Measurements from ENCODE around the gene MCHR1.
A peak's percentile ranks its signal among the peaks of the same experiment; 100 is the strongest.

MCHR1 gene

DNA sequence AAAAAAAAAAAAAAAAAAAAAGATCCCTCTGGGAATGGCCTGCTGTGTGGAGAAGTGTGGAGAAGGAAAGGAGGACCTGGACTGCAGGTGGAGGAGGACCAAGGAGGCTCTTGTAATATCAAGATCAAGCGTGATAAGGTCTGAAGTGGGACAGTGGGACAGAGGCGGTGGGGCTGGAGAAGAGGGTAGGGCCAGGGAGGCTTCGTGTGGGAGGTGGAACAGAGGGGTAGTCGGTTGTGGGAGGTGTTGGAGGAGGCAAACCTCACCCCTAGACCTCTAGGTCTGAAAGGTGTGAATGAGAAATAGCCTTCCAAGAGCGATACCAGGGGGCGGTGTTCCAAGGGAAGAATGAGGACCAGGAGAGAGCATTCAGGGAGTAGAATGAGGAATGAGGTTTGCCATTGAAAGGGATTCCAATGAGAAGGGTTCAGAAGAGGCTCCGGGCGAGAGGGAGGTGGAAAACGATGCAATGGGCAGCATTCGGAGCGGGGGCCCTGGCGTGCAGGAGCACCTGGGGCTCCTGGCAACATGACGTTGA, 44.2 kb downstream of the MCHR1 start:
- WGBS (ENCODE audit: extremely low coverage, insufficient coverage, low lambda C conversion rate) = no CpG with 5 or more reads among the region's 13 CpGs
- H2BK120ac ChIP-seq (ENCODE audit: low read depth, low read length) = no peak overlapping the region
- no peak overlapping the region for H3K9ac ChIP-seq (ENCODE audit: low read length)
- no peak overlapping the region for H3K18ac ChIP-seq (ENCODE audit: low read length)
- DNase-seq = peak; percentile 53
- no peak overlapping the region for H2BK15ac ChIP-seq (replicated peaks; ENCODE audit: low read depth)
- H3K4ac ChIP-seq (ENCODE audit: low read depth, low read length) = no peak overlapping the region
- no peak overlapping the region for H3K4me2 ChIP-seq (ENCODE audit: low read length)
- H3K36me3 ChIP-seq (ENCODE audit: control insufficient read depth, insufficient read depth, low read length) = no peaks in the 10 kb centered on the region
- H3K27ac ChIP-seq (ENCODE audit: low read depth, low read length) = no peak overlapping the region
- no peak overlapping the region for H4K5ac ChIP-seq (ENCODE audit: low read length)
- H4K8ac ChIP-seq (ENCODE audit: low read depth, low read length) = no peak overlapping the region
- H3K27me3 ChIP-seq (ENCODE audit: insufficient read depth, low read length, poor library complexity) = no peaks in the 10 kb centered on the region
- H3K23ac ChIP-seq (ENCODE audit: low read length) = no peak overlapping the region
- H2AK5ac ChIP-seq (ENCODE audit: low read length) = peak overlapping the region; percentile 78
- H3K79me2 ChIP-seq (ENCODE audit: control insufficient read depth, insufficient read depth, low read length) = no peaks in the 10 kb centered on the region
- H3K79me1 ChIP-seq (ENCODE audit: low read length) = no peaks in the 10 kb centered on the region
- peaks cover 7% of the 10 kb centered on the region for H3K4me1 ChIP-seq (ENCODE audit: control insufficient read depth, low read depth, low read length)
- H2BK5ac ChIP-seq (ENCODE audit: low read length) = no peak overlapping the region
- no peak overlapping the region for H3K4me3 ChIP-seq (ENCODE audit: low read length)
- H3K56ac ChIP-seq (ENCODE audit: low read length) = peak overlapping the region; percentile 34

DNA sequence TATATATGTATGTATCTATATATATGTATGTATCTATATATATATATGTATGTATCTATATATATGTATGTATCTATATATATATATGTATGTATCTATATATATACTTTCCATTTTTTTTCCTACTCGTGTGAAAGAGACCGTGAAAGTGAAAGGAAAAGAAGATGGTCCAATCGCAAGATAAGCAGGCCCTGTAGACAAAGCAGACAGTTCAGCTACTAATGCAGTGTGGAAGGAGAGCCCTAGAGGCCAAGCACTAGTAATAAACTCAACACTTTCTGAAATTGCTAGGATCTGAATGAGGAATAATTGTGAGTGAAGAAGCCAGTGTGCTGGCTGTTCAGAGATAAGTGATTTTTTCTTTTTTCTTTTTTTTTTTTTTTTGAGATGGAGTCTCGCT, 47.2 kb downstream of the MCHR1 start:
- WGBS (ENCODE audit: extremely low coverage, insufficient coverage, low lambda C conversion rate) = no CpG with 5 or more reads among the region's 4 CpGs
- Histone ChIP-seq H3K4me3 (ENCODE audit: low read length) (no peak overlapping the region), H2BK5ac (ENCODE audit: low read length) (no peak overlapping the region), H3K79me2 (ENCODE audit: control insufficient read depth, insufficient read depth, low read length) (no peaks in the 10 kb centered on the region), H3K27ac (ENCODE audit: low read depth, low read length) (no peak overlapping the region), H3K4ac (ENCODE audit: low read depth, low read length) (no peak overlapping the region), H2BK15ac (replicated peaks; ENCODE audit: low read depth) (no peak overlapping the region), H3K4me1 (ENCODE audit: control insufficient read depth, low read depth, low read length) (peaks cover 2% of the 10 kb centered on the region), H3K9ac (ENCODE audit: low read length) (no peak overlapping the region), H3K36me3 (ENCODE audit: control insufficient read depth, insufficient read depth, low read length) (no peaks in the 10 kb centered on the region), H3K79me1 (ENCODE audit: low read length) (no peaks in the 10 kb centered on the region), H2AK5ac (ENCODE audit: low read length) (no peak overlapping the region), H4K8ac (ENCODE audit: low read depth, low read length) (no peak overlapping the region), H3K23ac (ENCODE audit: low read length) (no peak overlapping the region), H3K27me3 (ENCODE audit: insufficient read depth, low read length, poor library complexity) (no peaks in the 10 kb centered on the region), H4K5ac (ENCODE audit: low read length) (no peak overlapping the region), H3K4me2 (ENCODE audit: low read length) (no peak overlapping the region), H2BK120ac (ENCODE audit: low read depth, low read length) (no peak overlapping the region), H3K56ac (ENCODE audit: low read length) (no peak overlapping the region), H3K18ac (ENCODE audit: low read length) (no peak overlapping the region)
- DNase-seq = no peak

DNA sequence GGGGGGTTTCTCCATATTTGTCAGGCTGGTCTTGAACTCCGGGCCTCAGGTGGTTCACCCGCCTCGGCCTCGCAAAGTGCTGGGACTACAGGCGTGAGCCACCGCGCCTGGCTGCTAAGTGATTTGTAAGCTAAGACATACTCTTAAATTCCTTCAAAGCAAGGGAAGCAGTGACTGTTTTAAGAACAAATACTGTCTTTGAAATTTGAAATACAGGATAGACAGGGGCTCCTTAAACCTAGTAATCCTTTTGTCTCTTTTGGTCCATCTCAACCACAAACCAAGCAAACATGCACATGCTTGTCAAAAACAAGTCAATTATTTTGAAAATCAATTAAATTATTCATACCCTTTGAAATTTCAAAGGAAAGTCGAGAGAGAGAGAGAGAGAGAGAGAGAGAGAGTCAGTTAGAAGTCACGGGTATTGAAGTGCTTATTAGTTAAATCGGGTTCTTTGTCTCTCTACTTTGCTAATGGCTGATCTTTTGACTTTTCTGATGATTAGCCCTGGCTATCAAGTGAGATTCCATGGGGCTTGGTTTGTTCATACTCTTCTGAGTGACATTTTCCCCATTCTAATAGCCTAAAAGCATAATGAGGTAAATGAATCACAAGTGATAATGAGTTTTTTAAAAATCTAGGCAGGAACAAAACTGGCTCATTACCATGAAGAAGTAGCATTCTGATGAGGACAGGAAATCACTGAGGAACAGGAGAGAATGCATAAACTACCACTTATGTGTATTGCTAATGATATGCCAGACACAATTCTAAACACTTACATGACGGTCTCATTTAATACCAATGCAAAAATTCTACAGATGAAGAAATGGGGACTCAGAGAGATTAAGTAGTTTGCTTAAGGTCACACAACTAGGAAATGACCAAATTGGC, 48.0 kb downstream of the MCHR1 start:
- H3K4ac ChIP-seq (ENCODE audit: low read depth, low read length) = no peak overlapping the region
- no peak overlapping the region for H3K4me3 ChIP-seq (ENCODE audit: low read length)
- H2BK120ac ChIP-seq (ENCODE audit: low read depth, low read length) = no peak overlapping the region
- no peak overlapping the region for H3K56ac ChIP-seq (ENCODE audit: low read length)
- H4K8ac ChIP-seq (ENCODE audit: low read depth, low read length) = no peak overlapping the region
- no peak overlapping the region for H2AK5ac ChIP-seq (ENCODE audit: low read length)
- peaks cover 2% of the 10 kb centered on the region for H3K4me1 ChIP-seq (ENCODE audit: control insufficient read depth, low read depth, low read length)
- H3K36me3 ChIP-seq (ENCODE audit: control insufficient read depth, insufficient read depth, low read length) = no peaks in the 10 kb centered on the region
- peak; percentile 51 for DNase-seq
- H3K4me2 ChIP-seq (ENCODE audit: low read length) = no peak overlapping the region
- no peak overlapping the region for H2BK5ac ChIP-seq (ENCODE audit: low read length)
- WGBS (ENCODE audit: extremely low coverage, insufficient coverage, low lambda C conversion rate) = no CpG with 5 or more reads among the region's 11 CpGs
- no peak overlapping the region for H3K23ac ChIP-seq (ENCODE audit: low read length)
- H4K5ac ChIP-seq (ENCODE audit: low read length) = no peak overlapping the region
- no peak overlapping the region for H2BK15ac ChIP-seq (replicated peaks; ENCODE audit: low read depth)
- H3K79me2 ChIP-seq (ENCODE audit: control insufficient read depth, insufficient read depth, low read length) = no peaks in the 10 kb centered on the region
- H3K27ac ChIP-seq (ENCODE audit: low read depth, low read length) = no peak overlapping the region
- H3K27me3 ChIP-seq (ENCODE audit: insufficient read depth, low read length, poor library complexity) = no peaks in the 10 kb centered on the region
- no peaks in the 10 kb centered on the region for H3K79me1 ChIP-seq (ENCODE audit: low read length)
- H3K9ac ChIP-seq (ENCODE audit: low read length) = no peak overlapping the region
- H3K18ac ChIP-seq (ENCODE audit: low read length) = no peak overlapping the region

DNA sequence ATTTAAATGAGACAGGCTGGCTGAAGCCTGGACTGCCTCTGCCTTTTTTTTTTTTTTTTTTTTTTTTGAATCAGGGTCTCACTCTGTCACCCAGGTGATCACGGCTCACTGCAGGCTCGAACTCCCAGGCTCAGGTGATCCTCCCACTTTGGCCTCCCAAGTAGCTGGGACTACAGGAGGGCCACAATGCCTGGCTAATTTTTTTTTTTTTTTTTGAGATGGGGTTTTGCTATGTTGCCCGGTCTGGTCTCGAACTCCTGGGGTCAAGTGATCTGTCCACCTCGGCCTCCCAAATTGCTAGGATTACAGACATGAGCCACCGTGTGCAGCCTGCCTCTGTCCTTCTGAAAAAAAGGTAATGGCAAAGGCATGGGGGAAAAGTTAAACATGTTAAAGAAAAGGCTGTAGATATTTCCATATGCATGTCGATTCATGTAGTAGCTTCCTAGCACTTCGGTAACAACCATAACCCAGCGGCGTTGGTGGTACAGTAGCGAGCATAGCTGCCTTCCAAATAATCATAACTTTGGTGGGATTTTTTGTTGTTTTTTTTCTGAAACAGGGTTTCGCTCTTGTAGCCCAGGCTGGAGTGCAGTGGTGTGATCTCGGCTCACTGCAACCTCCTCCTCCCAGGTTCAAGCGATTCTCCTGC, 48.8 kb downstream of the MCHR1 start:
- H3K79me1 ChIP-seq (ENCODE audit: low read length) = no peaks in the 10 kb centered on the region
- H3K23ac ChIP-seq (ENCODE audit: low read length) = no peak overlapping the region
- H3K56ac ChIP-seq (ENCODE audit: low read length) = peak overlapping the region; percentile 56
- WGBS (ENCODE audit: extremely low coverage, insufficient coverage, low lambda C conversion rate) = no CpG with 5 or more reads among the region's 14 CpGs
- peak overlapping the region; percentile 57 for H3K18ac ChIP-seq (ENCODE audit: low read length)
- peak overlapping the region; percentile 73 for H3K4ac ChIP-seq (ENCODE audit: low read depth, low read length)
- no peaks in the 10 kb centered on the region for H3K79me2 ChIP-seq (ENCODE audit: control insufficient read depth, insufficient read depth, low read length)
- H2BK5ac ChIP-seq (ENCODE audit: low read length) = no peak overlapping the region
- H3K4me3 ChIP-seq (ENCODE audit: low read length) = no peak overlapping the region
- H3K9ac ChIP-seq (ENCODE audit: low read length) = no peak overlapping the region
- H3K4me2 ChIP-seq (ENCODE audit: low read length) = no peak overlapping the region
- DNase-seq = no peak
- no peak overlapping the region for H4K8ac ChIP-seq (ENCODE audit: low read depth, low read length)
- no peak overlapping the region for H4K5ac ChIP-seq (ENCODE audit: low read length)
- H3K4me1 ChIP-seq (ENCODE audit: control insufficient read depth, low read depth, low read length) = peaks cover 3% of the 10 kb centered on the region
- no peaks in the 10 kb centered on the region for H3K27me3 ChIP-seq (ENCODE audit: insufficient read depth, low read length, poor library complexity)
- no peak overlapping the region for H2BK120ac ChIP-seq (ENCODE audit: low read depth, low read length)
- H2AK5ac ChIP-seq (ENCODE audit: low read length) = no peak overlapping the region
- H3K36me3 ChIP-seq (ENCODE audit: control insufficient read depth, insufficient read depth, low read length) = no peaks in the 10 kb centered on the region
- H2BK15ac ChIP-seq (replicated peaks; ENCODE audit: low read depth) = peak overlapping the region; percentile 20
- no peak overlapping the region for H3K27ac ChIP-seq (ENCODE audit: low read depth, low read length)

DNA sequence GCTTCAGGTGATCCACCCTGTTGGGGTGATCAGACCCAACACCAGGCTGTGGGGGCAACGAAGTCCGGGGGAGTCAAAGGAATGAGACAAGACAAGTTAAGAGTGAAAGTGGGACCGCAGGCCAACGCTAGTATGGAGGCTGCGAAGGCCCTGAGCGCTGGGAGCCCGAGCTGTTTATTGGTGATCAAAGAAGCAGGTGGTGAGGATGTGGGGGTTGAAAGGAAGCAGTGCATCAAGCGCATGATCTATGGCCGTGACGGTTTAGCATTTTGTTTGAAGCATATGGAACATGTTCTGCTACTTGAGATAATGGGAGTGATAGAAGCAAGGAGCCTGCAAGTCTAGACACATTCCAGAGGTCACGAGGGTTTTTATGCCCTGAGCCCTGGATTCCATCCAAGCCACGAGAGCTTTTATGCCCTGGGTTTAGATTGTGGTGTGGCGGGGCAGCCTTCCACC, 49.5 kb downstream of the MCHR1 start:
- H3K56ac ChIP-seq (ENCODE audit: low read length) = peak overlapping the region; percentile 56
- H3K4me2 ChIP-seq (ENCODE audit: low read length) = no peak overlapping the region
- whole genome bisulfite sequencing (ENCODE audit: extremely low coverage, insufficient coverage, low lambda C conversion rate) = no CpG with 5 or more reads among the region's 13 CpGs
- no peak overlapping the region for H2BK120ac ChIP-seq (ENCODE audit: low read depth, low read length)
- no peaks in the 10 kb centered on the region for H3K79me2 ChIP-seq (ENCODE audit: control insufficient read depth, insufficient read depth, low read length)
- H3K23ac ChIP-seq (ENCODE audit: low read length) = no peak overlapping the region
- no peak overlapping the region for H3K4me3 ChIP-seq (ENCODE audit: low read length)
- H2BK5ac ChIP-seq (ENCODE audit: low read length) = peak overlapping the region; percentile 50
- H3K27ac ChIP-seq (ENCODE audit: low read depth, low read length) = peak overlapping the region; percentile 49
- no peak overlapping the region for H3K9ac ChIP-seq (ENCODE audit: low read length)
- H3K36me3 ChIP-seq (ENCODE audit: control insufficient read depth, insufficient read depth, low read length) = no peaks in the 10 kb centered on the region
- no peak overlapping the region for H2AK5ac ChIP-seq (ENCODE audit: low read length)
- no peaks in the 10 kb centered on the region for H3K27me3 ChIP-seq (ENCODE audit: insufficient read depth, low read length, poor library complexity)
- H3K18ac ChIP-seq (ENCODE audit: low read length) = no peak overlapping the region
- no peaks in the 10 kb centered on the region for H3K79me1 ChIP-seq (ENCODE audit: low read length)
- peaks cover 3% of the 10 kb centered on the region for H3K4me1 ChIP-seq (ENCODE audit: control insufficient read depth, low read depth, low read length)
- H4K5ac ChIP-seq (ENCODE audit: low read length) = no peak overlapping the region
- H3K4ac ChIP-seq (ENCODE audit: low read depth, low read length) = peak overlapping the region; percentile 65
- H4K8ac ChIP-seq (ENCODE audit: low read depth, low read length) = no peak overlapping the region
- DNase-seq = peak; percentile 54
- H2BK15ac ChIP-seq (replicated peaks; ENCODE audit: low read depth) = no peak overlapping the region
